Measurements from ENCODE around the gene KCNMB1.
"Not testable (repeated sequence)": the region's sequence is repeated elsewhere in the genome, so short reads cannot be mapped to it uniquely, and the experiment has no call there.

Gene KCNMB1

DNA sequence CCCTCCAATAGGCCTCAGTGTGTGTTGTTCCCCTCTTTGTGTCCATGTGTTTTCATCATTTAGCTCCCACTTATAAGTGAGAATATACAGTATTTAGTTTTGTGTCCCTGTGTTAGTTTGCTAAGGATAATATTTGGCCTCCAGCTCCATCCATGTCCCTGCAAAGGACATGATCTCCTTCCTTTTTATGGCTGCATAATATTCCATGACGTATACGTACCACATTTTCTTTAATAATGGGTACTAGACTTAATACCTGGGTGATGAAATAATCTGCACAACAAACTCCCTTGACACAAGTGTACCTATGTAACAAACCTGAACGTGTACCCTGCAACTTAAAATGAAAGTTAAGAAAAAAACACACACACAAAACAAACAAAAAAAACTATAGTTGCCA, 12.6 kb downstream of the KCNMB1 start:
- not testable (repeated sequence) for DNase-seq (ENCODE audit: low read depth)

- DNase-seq (ENCODE audit: low read depth) = no peak
These were observed 13.9 kb downstream of the KCNMB1 start for GRCh38 chr5:170375283-170375682.

- no peak for DNase-seq (ENCODE audit: low read depth)
These were observed 16.2 kb downstream of the KCNMB1 start for GRCh38 chr5:170372971-170373370.

GRCh38 chr5:170368586-170368985, 20.6 kb downstream of the KCNMB1 start:
- DNase-seq (ENCODE audit: low read depth) = no peak

- no peak for DNase-seq (ENCODE audit: low read depth)
These were observed 22.9 kb downstream of the KCNMB1 start for GRCh38 chr5:170366276-170366675.

DNA sequence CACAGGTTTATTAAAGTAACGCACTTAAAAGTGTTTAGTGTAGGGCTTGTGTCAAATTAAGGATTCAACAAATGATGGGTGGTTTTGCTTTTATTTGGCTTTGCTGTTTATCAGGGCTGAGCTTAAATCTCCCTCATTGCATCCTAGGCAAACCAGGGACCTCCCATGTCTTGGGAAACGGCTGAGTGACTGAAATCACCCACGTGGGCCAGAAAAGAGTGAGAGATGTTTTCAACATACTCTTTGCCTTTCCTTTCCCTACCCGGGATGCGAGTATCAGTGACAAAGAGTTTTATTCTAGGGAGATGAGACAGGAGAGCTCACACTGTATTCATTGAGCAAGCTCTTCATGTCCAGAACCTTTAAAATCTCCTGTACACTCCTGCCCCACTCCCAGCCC, 23.3 kb downstream of the KCNMB1 start:
- no peak for DNase-seq (ENCODE audit: low read depth)

DNA sequence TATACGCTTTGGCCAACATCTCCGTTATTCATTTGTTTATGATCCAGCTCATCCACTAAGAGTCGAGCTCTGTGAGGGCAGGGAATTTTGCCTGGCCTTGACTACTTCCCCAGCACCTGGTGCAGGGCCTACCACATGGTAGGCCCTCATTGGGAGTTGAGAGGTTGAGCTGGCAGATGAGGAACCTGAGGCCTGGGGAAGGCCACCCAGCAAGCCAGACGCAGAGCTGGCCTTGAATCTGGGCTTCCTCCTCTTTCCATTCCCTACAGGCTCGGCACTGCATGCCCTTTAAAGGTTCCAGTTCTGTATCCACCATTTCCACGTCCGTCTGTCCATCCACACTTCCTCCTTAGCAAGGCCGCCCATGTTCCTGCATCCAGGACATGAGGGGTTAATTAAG, 24.2 kb downstream of the KCNMB1 start:
- no peak for DNase-seq (ENCODE audit: low read depth)

- DNase-seq (ENCODE audit: low read depth) = no peak
These were observed 25.5 kb downstream of the KCNMB1 start for GRCh38 chr5:170363671-170364070.

DNA sequence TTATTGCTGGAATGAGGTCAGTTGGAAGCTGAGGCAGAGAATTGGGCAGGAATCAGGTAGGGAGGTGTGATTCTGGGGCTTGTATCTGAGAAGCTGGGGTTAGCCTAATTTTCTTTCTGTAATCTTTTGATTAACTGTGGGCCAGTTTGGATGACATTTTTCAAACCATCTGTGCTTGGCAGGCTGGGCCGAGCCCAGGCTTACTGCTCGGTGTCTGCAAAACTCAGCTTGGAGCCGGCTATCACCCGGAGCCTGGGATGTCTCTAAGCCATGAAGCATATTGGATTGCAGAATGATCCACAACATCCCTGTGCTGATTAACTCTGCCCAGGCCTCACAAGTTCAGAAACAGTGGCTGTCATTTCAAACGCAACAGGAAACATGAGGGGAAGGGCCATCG, 26.5 kb downstream of the KCNMB1 start:
- no peak for DNase-seq (ENCODE audit: low read depth)

DNA sequence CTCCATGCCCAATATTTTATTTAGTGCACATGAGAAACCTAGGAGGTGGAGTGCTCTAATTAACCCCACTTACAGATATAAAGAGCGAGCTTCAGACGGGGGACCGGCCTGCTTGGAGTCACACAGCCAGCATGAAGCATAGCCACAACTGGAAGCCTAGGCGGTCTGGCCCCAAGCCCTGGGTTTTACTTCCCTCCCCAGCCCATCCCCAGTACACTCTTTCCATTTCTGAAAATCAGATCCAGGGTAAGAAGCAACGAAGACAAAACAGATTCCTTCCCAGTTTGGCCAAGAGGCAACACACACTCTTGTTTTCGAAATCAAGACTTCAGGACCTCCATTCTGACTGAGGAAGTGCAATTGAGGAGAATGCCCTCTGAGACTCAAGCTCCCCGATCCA, 27.1 kb downstream of the KCNMB1 start:
- no peak for DNase-seq (ENCODE audit: low read depth)

- no peak for DNase-seq (ENCODE audit: low read depth)
These were observed 27.6 kb downstream of the KCNMB1 start for GRCh38 chr5:170361616-170362015.

GRCh38 chr5:170361116-170361515, 28.1 kb downstream of the KCNMB1 start:
- DNase-seq (ENCODE audit: low read depth) = no peak

DNA sequence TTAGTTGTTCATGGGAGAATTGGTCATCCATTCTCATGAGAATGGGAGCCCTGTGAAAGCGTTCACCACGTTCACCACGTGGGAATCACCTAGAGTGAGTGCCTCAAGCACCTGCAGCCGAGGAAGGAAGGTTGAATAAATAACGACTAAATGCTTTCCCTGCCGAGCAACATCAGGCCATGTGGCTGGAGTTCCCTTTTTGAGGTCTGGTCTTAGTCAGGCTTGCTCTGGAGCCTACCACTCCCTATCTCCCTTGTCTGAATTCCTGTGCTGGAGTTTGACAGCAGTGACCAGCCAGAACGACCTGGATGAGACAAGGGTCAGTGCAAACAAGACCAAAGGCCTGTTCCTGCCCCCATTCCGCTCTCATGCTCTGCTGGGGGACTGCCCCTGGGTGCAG, 28.5 kb downstream of the KCNMB1 start:
- no peak for DNase-seq (ENCODE audit: low read depth)

GRCh38 chr5:170357955-170358444, 31.2 kb downstream of the KCNMB1 start:
- no peak for DNase-seq (ENCODE audit: low read depth)

- DNase-seq (ENCODE audit: low read depth) = no peak
These were observed 33.5 kb downstream of the KCNMB1 start for GRCh38 chr5:170355601-170356098.

GRCh38 chr5:170353961-170354360, 35.2 kb downstream of the KCNMB1 start:
- DNase-seq (ENCODE audit: low read depth) = no peak

GRCh38 chr5:170353011-170353761, 36.0 kb downstream of the KCNMB1 start:
- no peak for DNase-seq (ENCODE audit: low read depth)

- DNase-seq (ENCODE audit: low read depth) = no peak
These were observed 41.0 kb downstream of the KCNMB1 start for GRCh38 chr5:170348137-170348633.

DNA sequence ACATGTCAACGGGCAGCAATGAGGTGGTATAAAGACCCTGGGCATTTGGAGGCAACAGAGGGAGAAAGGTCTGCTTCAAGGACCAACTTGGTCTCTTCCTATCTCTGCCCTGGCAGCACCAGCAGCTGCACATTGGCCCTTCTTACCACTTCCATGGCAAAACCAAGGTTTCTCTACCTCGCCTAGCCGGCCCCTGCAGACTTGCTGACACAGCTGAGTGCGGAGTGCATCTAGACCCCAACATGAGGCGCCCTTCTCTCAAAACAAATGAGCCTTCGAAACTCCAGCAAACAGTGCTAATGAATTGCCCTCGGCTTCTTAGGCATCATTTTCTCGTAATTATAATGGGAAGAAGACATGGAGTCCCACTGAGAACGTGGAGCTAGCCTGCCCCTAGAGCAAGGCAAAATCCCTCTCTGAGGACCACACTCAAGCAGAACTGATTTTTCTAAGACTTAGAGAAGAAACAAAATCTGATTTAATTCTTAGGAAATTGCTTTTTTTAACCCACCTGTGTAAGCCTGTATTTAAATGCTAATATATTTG, 42.1 kb downstream of the KCNMB1 start:
- DNase-seq (ENCODE audit: low read depth) = no peak

DNA sequence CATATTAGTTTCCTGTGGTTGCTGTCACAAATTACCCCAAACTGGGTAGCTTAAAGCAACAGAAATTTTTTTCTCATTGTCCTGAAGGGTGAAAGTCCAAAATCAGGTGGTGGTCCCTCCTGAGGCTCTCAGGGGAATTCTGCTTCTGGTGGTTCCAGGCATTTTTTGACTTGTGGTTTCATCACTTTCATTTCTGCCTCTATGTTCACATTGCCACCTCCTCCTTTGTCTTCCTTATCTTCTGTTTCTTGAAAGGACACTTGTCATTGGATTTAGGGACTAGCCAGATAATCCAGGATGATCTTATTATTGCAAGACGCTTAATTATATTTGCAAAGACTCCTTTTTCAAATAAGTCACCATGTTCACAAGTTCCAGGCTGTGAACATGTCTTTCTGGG, 43.2 kb downstream of the KCNMB1 start:
- DNase-seq (ENCODE audit: low read depth) = no peak

- no peak for DNase-seq (ENCODE audit: low read depth)
These were observed 46.0 kb downstream of the KCNMB1 start for GRCh38 chr5:170343177-170343576.

DNA sequence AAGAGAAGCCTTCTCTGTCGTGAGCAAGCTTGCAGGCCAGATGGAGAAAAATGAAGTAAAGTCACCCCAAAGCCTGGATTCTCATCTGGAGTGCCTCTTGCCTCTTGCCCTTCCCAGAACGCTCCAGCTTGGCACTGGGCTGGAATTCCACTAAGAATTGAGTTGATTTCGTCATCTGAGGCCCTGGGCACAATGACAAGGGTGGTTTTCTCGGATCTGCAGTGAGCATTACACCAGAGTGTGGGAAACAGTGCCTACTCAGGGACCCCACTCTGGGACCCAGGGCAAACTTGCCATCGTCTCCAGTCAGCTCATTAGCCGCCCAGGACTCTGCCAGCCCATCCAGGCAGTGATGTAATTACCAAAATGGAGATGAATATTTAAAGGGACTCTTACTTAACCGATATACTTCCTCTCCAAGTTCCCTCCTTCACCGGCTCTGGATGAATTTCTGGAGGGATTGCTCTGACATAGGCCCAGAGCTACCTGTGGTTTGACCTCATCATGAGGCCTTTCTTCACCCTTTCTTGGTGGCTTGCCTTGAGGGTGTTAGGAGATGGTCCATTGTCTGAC, 46.9 kb downstream of the KCNMB1 start:
- DNase-seq (ENCODE audit: low read depth) = no peak

- no peak for DNase-seq (ENCODE audit: low read depth)
These were observed 47.6 kb downstream of the KCNMB1 start for GRCh38 chr5:170341545-170341944.
